Neural progenitor cell (in vitro differentiated cells): ENCODE data around the gene TMEM45A.

Experiments
- EZH2phosphoT487 ChIP-seq: fragments of 200-600 bp; sonication (generic); IDR thresholded peaks from 2 replicates; pipeline ENCODE4 v1.6.1; 2017; ENCODE audit warnings: antibody characterized with exemption
- TF ChIP-seq, protein P1 (sequence below): fragments of 200-600 bp; sonication (generic); IDR thresholded peaks from 2 replicates; pipeline ENCODE4 v1.5.1; 2017; ENCODE audit warnings: antibody characterized with exemption, mild to moderate bottlenecking

DNA sequence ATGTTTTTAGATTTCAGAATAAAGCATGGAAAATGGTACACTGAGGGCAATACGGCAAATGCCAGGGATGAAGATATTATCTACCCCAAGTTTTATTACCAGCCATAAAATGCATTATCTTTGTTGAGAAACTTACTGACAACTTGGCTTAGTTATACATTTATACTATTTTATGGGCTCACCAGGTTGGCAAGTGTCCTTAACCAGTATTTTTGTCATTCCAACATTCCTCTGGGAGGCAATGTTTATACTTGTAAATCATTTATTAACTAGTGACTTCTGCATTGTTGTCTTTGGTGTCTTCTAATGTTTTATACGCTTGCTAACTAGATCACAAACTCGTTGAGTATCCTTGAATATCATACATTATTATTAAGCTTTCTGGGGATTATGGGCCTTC is 99.0 kb downstream of the TMEM45A start:
- TF ChIP-seq, protein P1, sequence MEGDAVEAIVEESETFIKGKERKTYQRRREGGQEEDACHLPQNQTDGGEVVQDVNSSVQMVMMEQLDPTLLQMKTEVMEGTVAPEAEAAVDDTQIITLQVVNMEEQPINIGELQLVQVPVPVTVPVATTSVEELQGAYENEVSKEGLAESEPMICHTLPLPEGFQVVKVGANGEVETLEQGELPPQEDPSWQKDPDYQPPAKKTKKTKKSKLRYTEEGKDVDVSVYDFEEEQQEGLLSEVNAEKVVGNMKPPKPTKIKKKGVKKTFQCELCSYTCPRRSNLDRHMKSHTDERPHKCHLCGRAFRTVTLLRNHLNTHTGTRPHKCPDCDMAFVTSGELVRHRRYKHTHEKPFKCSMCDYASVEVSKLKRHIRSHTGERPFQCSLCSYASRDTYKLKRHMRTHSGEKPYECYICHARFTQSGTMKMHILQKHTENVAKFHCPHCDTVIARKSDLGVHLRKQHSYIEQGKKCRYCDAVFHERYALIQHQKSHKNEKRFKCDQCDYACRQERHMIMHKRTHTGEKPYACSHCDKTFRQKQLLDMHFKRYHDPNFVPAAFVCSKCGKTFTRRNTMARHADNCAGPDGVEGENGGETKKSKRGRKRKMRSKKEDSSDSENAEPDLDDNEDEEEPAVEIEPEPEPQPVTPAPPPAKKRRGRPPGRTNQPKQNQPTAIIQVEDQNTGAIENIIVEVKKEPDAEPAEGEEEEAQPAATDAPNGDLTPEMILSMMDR = no peak
- no peak for TF ChIP-seq EZH2phosphoT487
